Occipital lobe (tissue), 2 donors: ENCODE data around the gene SPACA5. TPM values are rescaled to one million over a fixed set of nuclear protein-coding genes. Genes with fewer than 3 reads are reported as not detected.
"Not testable (repeated sequence)": the region's sequence is repeated elsewhere in the genome, so short reads cannot be mapped to it uniquely, and the experiment has no call there.

Experiments used
- DNase-seq: peaks from one replicate; lab custom pipeline; 2025; lab: John Stamatoyannopoulos, UW
- total RNA-seq: library from RNA; depleted of rRNA; stranded (reverse); fragments of >200 nt; gene quantifications from one replicate; pipeline ENCODE4 v1.2.3, GENCODE V29; 2014

The SPACA5 gene
- total RNA-seq, result not detected

- DNase-seq, result not testable (repeated sequence)
Observed at GRCh38 chrX:48006688-48007087, at the start of gene SPACA5. Gene SPACA5, plus strand, starts transcription at chrX:48006988. Its CDS starts 815 bp downstream, at chrX:48007803.

GRCh38 chrX:47958206-47958605 is 48.6 kb upstream of the SPACA5 start:
- DNase-seq, result not testable (repeated sequence)

- no peak for DNase-seq
Observed at GRCh38 chrX:47958761-47959342, 47.9 kb upstream of the SPACA5 start.

- DNase-seq, result no peak
Observed at GRCh38 chrX:47960406-47960805, 46.4 kb upstream of the SPACA5 start.

GRCh38 chrX:47961830-47962229 is 45.0 kb upstream of the SPACA5 start:
- DNase-seq, result not testable (repeated sequence)

- not testable (repeated sequence) for DNase-seq
Observed at GRCh38 chrX:47965526-47965925, 41.3 kb upstream of the SPACA5 start.

GRCh38 chrX:47973235-47973634 is 33.6 kb upstream of the SPACA5 start:
- DNase-seq, result no peak

GRCh38 chrX:47976254-47977151 is 30.3 kb upstream of the SPACA5 start:
- no peak for DNase-seq

- DNase-seq, result no peak
Observed at GRCh38 chrX:47991263-47992094, 15.3 kb upstream of the SPACA5 start.

GRCh38 chrX:47992095-47992380 is 14.8 kb upstream of the SPACA5 start:
- no peak for DNase-seq

GRCh38 chrX:47992669-47993068 is 14.1 kb upstream of the SPACA5 start:
- no peak for DNase-seq

GRCh38 chrX:48001260-48001659 is 5.5 kb upstream of the SPACA5 start:
- no peak for DNase-seq

GRCh38 chrX:48002319-48002718 is 4.5 kb upstream of the SPACA5 start:
- DNase-seq, result no peak

GRCh38 chrX:48002929-48003328 is 3.9 kb upstream of the SPACA5 start:
- DNase-seq, result no peak

GRCh38 chrX:48003367-48003757 is 3.4 kb upstream of the SPACA5 start:
- DNase-seq, result no peak

- DNase-seq, result peak; percentile 73
Observed at GRCh38 chrX:48003758-48004457, 2.9 kb upstream of the SPACA5 start, which contains the start of gene ZNF182. Gene ZNF182, minus strand, starts transcription at chrX:48003989. Its CDS starts 1,380 bp downstream, at chrX:48002609.

GRCh38 chrX:48009445-48009960 is 2.7 kb downstream of the SPACA5 start:
- DNase-seq, result not testable (repeated sequence)

- not testable (repeated sequence) for DNase-seq
Observed at GRCh38 chrX:48016583-48017310, 10.0 kb downstream of the SPACA5 start.

- not testable (repeated sequence) for DNase-seq
Observed at GRCh38 chrX:48019892-48020291, 13.1 kb downstream of the SPACA5 start.

- not testable (repeated sequence) for DNase-seq
Observed at GRCh38 chrX:48020472-48020871, 13.7 kb downstream of the SPACA5 start.
